Measurements from ENCODE around the gene DGKA. TPM values are rescaled to one million over a fixed set of nuclear protein-coding genes. Genes with fewer than 3 reads are reported as not detected.

Gene DGKA
- total RNA-seq, 2 experiments from 2014 or later, result 144 to 170 TPM

GRCh38 chr12:55973599-55974307 lies 42.8 kb downstream of the DGKA start, which contains the start of gene RAB5B:
TSS of gene RAB5B (plus strand) at chr12:55974078. CDS start at chr12:55986961, 12,883 bp downstream.
- no TSS peak for BruUV-seq (replicated peaks)
- peak; percentile 100 for DNase-seq (ENCODE audit: low spot score)
- Histone ChIP-seq H3K9me2 (ENCODE audit: insufficient read depth, low read length) (no peaks in the 10 kb centered on the region), H3K36me3 (ENCODE audit: insufficient read depth, low read length) (peaks cover 40% of the 10 kb centered on the region), H2AFZ (ENCODE audit: low read length) (peak within 1 kb of the TSS; percentile 70), H3K4me2 (ENCODE audit: low read length) (peak within 1 kb of the TSS; percentile 78), H3K4me3 (ENCODE audit: low read depth, low read length, poor library complexity, severe bottlenecking) (peak within 1 kb of the TSS; percentile 88), H4K20me1 (ENCODE audit: insufficient read depth, low read length) (no peaks in the 10 kb centered on the region), H3K27ac (ENCODE audit: low read depth, low read length, poor library complexity, severe bottlenecking) (peak within 1 kb of the TSS; percentile 57), H3K4me1 (ENCODE audit: insufficient read depth, low read length, poor library complexity, severe bottlenecking) (peaks cover 25% of the 10 kb centered on the region), H3K79me2 (ENCODE audit: insufficient read depth, low read depth, low read length) (peaks cover 21% of the 10 kb centered on the region; the same call in 1 of the 2 replicates), H3K9me3 (ENCODE audit: low read length) (no peaks in the 10 kb centered on the region)
- intact Hi-C loops (cut with micrococcal nuclease; ENCODE audit: unreplicated experiment), result loop anchor here (1.0 to 2.0 kb wide), 3 partner anchors 44 to 155 kb away; partner anchors contain the start of genes ORMDL2 and RPS26
- CTCF ChIA-PET (ENCODE audit: unreplicated experiment), result interaction anchor here (0.5 to 0.9 kb wide), 4 partner anchors 11 to 229 kb away, joined by 3 to 4 read pairs (median 4); no protein-coding TSS in a partner anchor
- TF ChIP-seq EZH2phosphoT487 (IDR thresholded peaks at IDR 0.05; ENCODE audit: borderline replicate concordance, low read depth, low read length) (no peak), CTCF (conservative IDR thresholded peaks at IDR 0.05; ENCODE audit: low read length) (no peak)
- POLR2A ChIA-PET, result interaction anchor here (0.5 to 2.5 kb wide), 25 partner anchors 10 to 1256 kb away, joined by 3 to 32 read pairs (median 4); partner anchors contain the start of genes CD63, ORMDL2, PYM1 and SARNP

- peak overlapping the region; percentile 88 for H3K4me3 ChIP-seq (ENCODE audit: low read depth, low read length, poor library complexity, severe bottlenecking)
- intact Hi-C loops (cut with micrococcal nuclease; ENCODE audit: unreplicated experiment), result no loop called here
Observed at GRCh38 chr12:55974308-55974730, 43.4 kb downstream of the DGKA start.

More at GRCh38 chr12:55974308-55974730, 43.4 kb downstream of the DGKA start:
- CTCF ChIA-PET (ENCODE audit: unreplicated experiment), result interaction anchor here (0.5 to 0.6 kb wide), 2 partner anchors 14 to 148 kb away, joined by 3 read pairs; no protein-coding TSS in a partner anchor
- no peaks in the 10 kb centered on the region for H3K9me2 ChIP-seq (ENCODE audit: insufficient read depth, low read length)
- H3K4me2 ChIP-seq (ENCODE audit: low read length), result peak overlapping the region; percentile 74
- POLR2A ChIA-PET, result interaction anchor here (0.6 to 2.5 kb wide), 19 partner anchors 9 to 301 kb away, joined by 3 to 32 read pairs (median 4); partner anchors contain the start of genes CD63, ORMDL2, PYM1 and SARNP
- peaks cover 23% of the 10 kb centered on the region for H3K4me1 ChIP-seq (ENCODE audit: insufficient read depth, low read length, poor library complexity, severe bottlenecking)
- H3K79me2 ChIP-seq (ENCODE audit: insufficient read depth, low read depth, low read length), result peaks cover 21% of the 10 kb centered on the region; the same call in 1 of the 2 replicates
- H3K27ac ChIP-seq (ENCODE audit: low read depth, low read length, poor library complexity, severe bottlenecking), result peak overlapping the region; percentile 55
- TF ChIP-seq CTCF (conservative IDR thresholded peaks at IDR 0.05; ENCODE audit: low read length) (no peak), EZH2phosphoT487 (IDR thresholded peaks at IDR 0.05; ENCODE audit: borderline replicate concordance, low read depth, low read length) (no peak)
- H3K9me3 ChIP-seq (ENCODE audit: low read length), result no peaks in the 10 kb centered on the region
- H3K36me3 ChIP-seq (ENCODE audit: insufficient read depth, low read length), result peaks cover 40% of the 10 kb centered on the region
- BruUV-seq (replicated peaks), result no TSS peak
- DNase-seq (ENCODE audit: low spot score), result peak; percentile 56
- no peaks in the 10 kb centered on the region for H4K20me1 ChIP-seq (ENCODE audit: insufficient read depth, low read length)
- peak overlapping the region; percentile 53; the same call in 1 of the 2 replicates for H2AFZ ChIP-seq (ENCODE audit: low read length)
